Upper lobe of left lung (tissue), 4 donors: ENCODE results near the gene GPR173.

Experiments
- POLR2A ChIP-seq, 4 donors: fragments of 450-650 bp; IDR thresholded peaks; one replicate each; pipeline ENCODE4 v1.5.1; 2016 to 2017; ENCODE audit warnings: antibody characterized with exemption in 4 of 4, mild to moderate bottlenecking in 2 of 4
- TF ChIP-seq, protein P1 (sequence below), 6 experiments: fragments of 450-650 bp in 4 of 6; fragments of 200-600 bp in 2 of 6; sonication (generic) in 2 of 6; IDR thresholded peaks; one replicate each; pipeline ENCODE4 v1.5.1; 2016 to 2019; ENCODE audit warnings: antibody characterized with exemption in 6 of 6

DNA sequence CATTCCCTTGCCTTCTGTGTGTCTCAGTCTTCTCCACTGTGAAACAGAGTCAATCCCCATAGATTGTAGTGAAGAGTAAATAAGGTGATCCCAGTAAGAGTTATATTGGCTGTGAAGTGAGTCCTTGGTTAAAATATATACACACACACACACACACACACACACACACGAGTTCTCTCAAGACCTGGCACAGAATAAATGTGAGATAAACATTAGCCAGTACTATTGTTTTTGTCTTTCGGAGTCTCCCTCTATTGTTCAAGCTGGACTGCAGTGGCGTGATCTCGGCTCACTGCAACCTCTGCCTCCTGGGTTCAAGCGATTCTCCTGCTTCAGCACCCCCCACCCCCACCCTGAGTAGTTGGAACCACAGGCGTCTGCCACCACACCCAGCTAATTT is 45.5 kb upstream of the GPR173 start:
- TF ChIP-seq, protein P1, sequence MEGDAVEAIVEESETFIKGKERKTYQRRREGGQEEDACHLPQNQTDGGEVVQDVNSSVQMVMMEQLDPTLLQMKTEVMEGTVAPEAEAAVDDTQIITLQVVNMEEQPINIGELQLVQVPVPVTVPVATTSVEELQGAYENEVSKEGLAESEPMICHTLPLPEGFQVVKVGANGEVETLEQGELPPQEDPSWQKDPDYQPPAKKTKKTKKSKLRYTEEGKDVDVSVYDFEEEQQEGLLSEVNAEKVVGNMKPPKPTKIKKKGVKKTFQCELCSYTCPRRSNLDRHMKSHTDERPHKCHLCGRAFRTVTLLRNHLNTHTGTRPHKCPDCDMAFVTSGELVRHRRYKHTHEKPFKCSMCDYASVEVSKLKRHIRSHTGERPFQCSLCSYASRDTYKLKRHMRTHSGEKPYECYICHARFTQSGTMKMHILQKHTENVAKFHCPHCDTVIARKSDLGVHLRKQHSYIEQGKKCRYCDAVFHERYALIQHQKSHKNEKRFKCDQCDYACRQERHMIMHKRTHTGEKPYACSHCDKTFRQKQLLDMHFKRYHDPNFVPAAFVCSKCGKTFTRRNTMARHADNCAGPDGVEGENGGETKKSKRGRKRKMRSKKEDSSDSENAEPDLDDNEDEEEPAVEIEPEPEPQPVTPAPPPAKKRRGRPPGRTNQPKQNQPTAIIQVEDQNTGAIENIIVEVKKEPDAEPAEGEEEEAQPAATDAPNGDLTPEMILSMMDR (IDR thresholded peaks at IDR 0.05) = no peak
- TF ChIP-seq POLR2A (IDR thresholded peaks at IDR 0.05) = no peak
